PC-3 (cell line): Measurements from ENCODE around the gene IWS1. TPM values are rescaled to one million over a fixed set of nuclear protein-coding genes. Genes with fewer than 3 reads are reported as not detected.
A peak's percentile ranks its signal among the peaks of the same experiment; 100 is the strongest.

Experiments
- ATAC-seq: fragments of 200-7000 bp; cut with Tn5 transposase; 2 replicates; pipeline ENCODE4 v1.9.1; 2020; ENCODE audit warnings: mild to moderate bottlenecking, moderate library complexity
- BruUV-seq: library from RNA; stranded (reverse); fragments of 400-500 nt; replicated peaks from 2 replicates; lab custom pipeline; 2021; lab: Mats Ljungman, UMichigan
- CTCF ChIA-PET: fragments of 300-600 bp; sonication (Branson Sonifier 250); formaldehyde crosslinking; loops from one replicate; lab custom pipeline; 2022; ENCODE audit warnings: antibody characterized with exemption; lab: Charles Lee
- POLR2A ChIA-PET: fragments of 300-600 bp; sonication (Branson Sonifier 250); formaldehyde crosslinking; loops from one replicate; lab custom pipeline; 2022; ENCODE audit warnings: antibody characterized with exemption; ENCODE audit not compliant: unreplicated experiment; lab: Charles Lee
- DNase-seq: peaks from one replicate; pipeline ENCODE4 v3.0.0-alpha.2; 2015
- H2AFZ ChIP-seq: fragments of 300-600 bp; sonication (generic); 2 replicates; pipeline ENCODE4 v1.6.0; 2016; ENCODE audit warnings: antibody characterized with exemption, low read length
- H3F3A ChIP-seq: fragments of 300-600 bp; sonication (generic); one replicate; pipeline ENCODE4 v1.6.0; 2017; ENCODE audit warnings: antibody characterized with exemption, low read length, control low read depth, mild to moderate bottlenecking; ENCODE audit not compliant: unreplicated experiment
- H3K27ac ChIP-seq: fragments of 300-600 bp; sonication (generic); 2 replicates; pipeline ENCODE4 v1.5.1; 2016; ENCODE audit warnings: mild to moderate bottlenecking, low read length
- H3K27me3 ChIP-seq: fragments of 300-600 bp; sonication (generic); 2 replicates; pipeline ENCODE4 v1.6.1; 2016; ENCODE audit warnings: low read length, mixed read lengths
- H3K36me3 ChIP-seq: fragments of 300-600 bp; sonication (generic); 2 replicates; pipeline ENCODE4 v1.6.1; 2016; ENCODE audit warnings: low read depth, mixed run types, low read length, mixed read lengths
- H3K4me1 ChIP-seq: fragments of 300-600 bp; sonication (generic); 2 replicates; pipeline ENCODE4 v1.5.1; 2016; ENCODE audit warnings: low read length; ENCODE audit not compliant: insufficient read depth
- H3K4me2 ChIP-seq: fragments of 300-600 bp; sonication (generic); 2 replicates; pipeline ENCODE4 v1.6.0; 2016; ENCODE audit warnings: low read length
- H3K4me3 ChIP-seq: fragments of 300-600 bp; sonication (generic); 2 replicates; pipeline ENCODE4 v1.5.1; 2016; ENCODE audit warnings: mild to moderate bottlenecking, low read length, mixed read lengths
- H3K79me2 ChIP-seq: fragments of 300-600 bp; sonication (generic); 2 replicates; pipeline ENCODE4 v1.6.1; 2017; ENCODE audit warnings: low read length, mixed read lengths
- H3K9ac ChIP-seq: fragments of 300-600 bp; sonication (generic); 2 replicates; pipeline ENCODE4 v1.6.0; 2016; ENCODE audit warnings: mild to moderate bottlenecking, low read length
- H3K9me2 ChIP-seq: fragments of 300-600 bp; sonication (generic); replicated peaks from 2 replicates; pipeline ENCODE4 v1.6.1; 2016; ENCODE audit warnings: mixed run types, low read length, mixed read lengths
- H3K9me3 ChIP-seq: fragments of 300-600 bp; sonication (generic); 2 replicates; pipeline ENCODE4 v1.6.1; 2016; ENCODE audit warnings: low read length, mixed read lengths
- H4K20me1 ChIP-seq: fragments of 300-600 bp; sonication (generic); 2 replicates; pipeline ENCODE4 v1.6.1; 2016; ENCODE audit warnings: low read length, mixed read lengths
- EZH2 ChIP-seq: fragments of 300-600 bp; sonication (generic); IDR thresholded peaks from one replicate; pipeline ENCODE4 v1.6.1; 2017; ENCODE audit warnings: antibody characterized with exemption, mild to moderate bottlenecking, low read length; ENCODE audit not compliant: unreplicated experiment
- EZH2phosphoT487 ChIP-seq: fragments of 300-600 bp; sonication (generic); IDR thresholded peaks from 2 replicates; pipeline ENCODE4 v1.6.1; 2018; ENCODE audit warnings: mild to moderate bottlenecking, antibody characterized with exemption, low read length, borderline replicate concordance
- intact Hi-C: fragments of 100-400 bp; cut with micrococcal nuclease; formaldehyde crosslinking; loops from 2 replicates; pipeline ENCODE4 v1.9.0; 2023
- total RNA-seq: library from RNA; depleted of rRNA; stranded (reverse); fragments of >200 nt; gene quantifications from 2 replicates; pipeline ENCODE4 v1.2.3, GENCODE V29; 2014
- TF ChIP-seq, protein P1 (sequence below): fragments of 300-600 bp; sonication (generic); conservative IDR thresholded peaks from 2 replicates; pipeline ENCODE4 v1.5.1; 2017; ENCODE audit warnings: antibody characterized with exemption, low read depth, mild to moderate bottlenecking, low read length

Gene IWS1
- total RNA-seq, 1 experiment from 2014 or later, result 51.4 TPM

DNA sequence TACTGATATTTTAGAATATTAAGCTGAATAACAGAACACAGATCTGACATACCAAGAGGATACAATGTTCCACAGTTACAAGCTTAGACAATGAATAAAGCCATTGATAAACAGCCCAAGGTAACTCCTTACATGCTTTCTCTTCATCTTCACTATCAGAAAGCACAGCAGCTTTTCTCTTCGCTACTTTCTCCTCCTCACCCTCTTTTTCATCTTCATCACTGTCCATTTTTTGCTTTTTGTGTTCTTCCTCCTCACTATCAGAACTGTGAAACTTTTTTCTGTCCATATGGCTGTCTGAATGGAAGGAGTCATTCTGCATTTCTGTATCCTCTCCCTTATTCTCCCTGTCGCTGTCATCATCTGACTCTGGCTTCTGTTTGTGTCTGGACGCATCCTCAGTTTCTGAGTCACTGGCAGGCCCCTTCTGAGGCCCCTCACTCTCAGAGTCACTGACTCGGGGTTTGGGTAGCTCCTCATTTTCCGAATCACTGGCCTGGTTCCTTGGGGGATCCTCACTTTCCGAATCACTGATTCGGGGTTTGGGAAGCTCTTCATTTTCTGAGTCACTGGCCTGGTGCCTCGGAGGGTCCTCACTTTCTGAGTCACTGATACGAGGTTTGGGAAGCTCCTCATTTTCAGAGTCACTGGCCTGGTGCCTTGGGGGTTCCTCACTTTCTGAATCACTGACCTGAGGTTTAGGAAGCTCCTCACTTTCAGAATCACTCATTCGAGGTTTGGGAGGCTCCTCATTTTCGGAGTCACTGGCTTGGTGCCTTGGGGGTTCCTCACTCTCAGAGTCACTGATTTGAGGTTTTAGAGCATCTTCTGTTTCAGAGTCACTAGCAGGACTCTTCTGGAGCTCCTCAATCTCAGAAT, 21.5 kb downstream of the IWS1 start:
- no peak overlapping the region for H2AFZ ChIP-seq
- TF ChIP-seq EZH2 (no peak), EZH2phosphoT487 (no peak)
- BruUV-seq, result TSS peak; percentile 71
- H3F3A ChIP-seq, result peaks cover 6% of the 10 kb centered on the region
- ChIA-PET POLR2A (no interaction called here), CTCF (no interaction called here)
- ATAC-seq (no peak), DNase-seq (no peak)
- H3K4me3 ChIP-seq, result no peak overlapping the region
- H3K9me2 ChIP-seq, result no peaks in the 10 kb centered on the region
- no peaks in the 10 kb centered on the region for H3K27me3 ChIP-seq
- no peak overlapping the region for H3K27ac ChIP-seq
- intact Hi-C loops, result no loop called here
- H4K20me1 ChIP-seq, result peaks cover 19% of the 10 kb centered on the region
- H3K9ac ChIP-seq, result no peak overlapping the region
- H3K36me3 ChIP-seq, result peaks cover 56% of the 10 kb centered on the region
- peaks cover 32% of the 10 kb centered on the region for H3K4me1 ChIP-seq
- H3K79me2 ChIP-seq, result peaks cover 64% of the 10 kb centered on the region
- H3K4me2 ChIP-seq, result no peak overlapping the region
- H3K9me3 ChIP-seq, result no peaks in the 10 kb centered on the region

DNA sequence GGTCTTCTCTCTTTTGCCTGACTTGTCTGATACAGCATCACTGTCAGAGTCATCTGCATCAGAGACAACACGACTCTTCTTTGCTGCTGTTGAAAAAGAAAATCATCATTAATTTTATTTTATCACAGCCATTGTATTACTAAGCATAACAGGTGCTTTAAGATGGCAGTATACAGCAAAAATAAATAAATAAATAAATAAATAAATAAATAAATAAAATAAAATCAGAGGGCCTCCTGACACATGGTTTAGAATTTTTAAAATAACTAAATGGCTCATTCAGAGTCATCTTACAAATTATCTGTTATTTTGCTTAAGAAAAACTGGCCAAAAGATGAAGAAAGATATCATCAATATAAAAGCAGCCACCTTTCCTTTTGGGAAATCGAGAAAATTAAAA, 22.8 kb downstream of the IWS1 start:
- Histone ChIP-seq H3K9me2 (no peaks in the 10 kb centered on the region), H3K4me3 (no peak overlapping the region), H3K36me3 (peaks cover 62% of the 10 kb centered on the region), H3K27ac (no peak overlapping the region), H2AFZ (no peak overlapping the region), H3F3A (no peaks in the 10 kb centered on the region), H4K20me1 (peaks cover 19% of the 10 kb centered on the region), H3K79me2 (peaks cover 55% of the 10 kb centered on the region), H3K27me3 (no peaks in the 10 kb centered on the region), H3K9me3 (no peaks in the 10 kb centered on the region), H3K4me2 (no peak overlapping the region), H3K9ac (no peak overlapping the region), H3K4me1 (peaks cover 32% of the 10 kb centered on the region)
- CTCF ChIA-PET, result no interaction called here
- ATAC-seq (no peak), DNase-seq (no peak)
- intact Hi-C loops, result no loop called here
- TF ChIP-seq EZH2phosphoT487 (no peak), EZH2 (no peak)
- TF ChIP-seq, protein P1, sequence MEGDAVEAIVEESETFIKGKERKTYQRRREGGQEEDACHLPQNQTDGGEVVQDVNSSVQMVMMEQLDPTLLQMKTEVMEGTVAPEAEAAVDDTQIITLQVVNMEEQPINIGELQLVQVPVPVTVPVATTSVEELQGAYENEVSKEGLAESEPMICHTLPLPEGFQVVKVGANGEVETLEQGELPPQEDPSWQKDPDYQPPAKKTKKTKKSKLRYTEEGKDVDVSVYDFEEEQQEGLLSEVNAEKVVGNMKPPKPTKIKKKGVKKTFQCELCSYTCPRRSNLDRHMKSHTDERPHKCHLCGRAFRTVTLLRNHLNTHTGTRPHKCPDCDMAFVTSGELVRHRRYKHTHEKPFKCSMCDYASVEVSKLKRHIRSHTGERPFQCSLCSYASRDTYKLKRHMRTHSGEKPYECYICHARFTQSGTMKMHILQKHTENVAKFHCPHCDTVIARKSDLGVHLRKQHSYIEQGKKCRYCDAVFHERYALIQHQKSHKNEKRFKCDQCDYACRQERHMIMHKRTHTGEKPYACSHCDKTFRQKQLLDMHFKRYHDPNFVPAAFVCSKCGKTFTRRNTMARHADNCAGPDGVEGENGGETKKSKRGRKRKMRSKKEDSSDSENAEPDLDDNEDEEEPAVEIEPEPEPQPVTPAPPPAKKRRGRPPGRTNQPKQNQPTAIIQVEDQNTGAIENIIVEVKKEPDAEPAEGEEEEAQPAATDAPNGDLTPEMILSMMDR, result no peak
- BruUV-seq, result no TSS peak
- POLR2A ChIA-PET, result no interaction called here

DNA sequence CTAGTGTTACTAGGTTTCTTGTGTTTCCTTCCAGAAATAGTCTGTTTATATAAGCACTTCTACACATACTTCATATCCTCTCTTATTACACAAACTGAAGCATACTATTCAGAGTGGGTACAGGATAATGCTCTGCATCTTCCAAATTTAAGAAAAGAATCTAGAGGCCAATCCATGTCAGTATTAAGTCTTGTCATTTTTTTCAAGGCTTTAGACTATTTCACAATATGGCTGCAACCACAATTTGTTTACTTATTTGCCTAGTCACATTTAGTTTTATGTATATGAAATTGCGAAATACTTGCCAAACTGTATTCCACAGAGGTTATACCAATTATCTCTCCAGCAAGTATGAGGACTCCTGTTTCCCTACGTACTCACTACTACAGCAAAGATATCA, 27.9 kb downstream of the IWS1 start:
- ATAC-seq, result peak; percentile 33; the same call in 1 of the 2 replicates
- H3K9ac ChIP-seq, result no peak overlapping the region
- no peaks in the 10 kb centered on the region for H3F3A ChIP-seq
- no peaks in the 10 kb centered on the region for H3K27me3 ChIP-seq
- H3K4me1 ChIP-seq, result peaks cover 17% of the 10 kb centered on the region
- H3K36me3 ChIP-seq, result peaks cover 82% of the 10 kb centered on the region
- ChIA-PET CTCF (no interaction called here), POLR2A (no interaction called here)
- intact Hi-C loops, result no loop called here
- no peak overlapping the region for H3K4me3 ChIP-seq
- H3K79me2 ChIP-seq, result peaks cover 15% of the 10 kb centered on the region
- 0 out of 2 replicates have a peak overlapping the region, but pooled peaks have one; percentile 5 for H3K4me2 ChIP-seq
- no peaks in the 10 kb centered on the region for H3K9me2 ChIP-seq
- TF ChIP-seq EZH2 (no peak), EZH2phosphoT487 (no peak)
- TF ChIP-seq, protein P1, result no peak
- H3K9me3 ChIP-seq, result no peaks in the 10 kb centered on the region
- H4K20me1 ChIP-seq, result no peaks in the 10 kb centered on the region
- peak; percentile 83 for DNase-seq
- BruUV-seq, result no TSS peak
- peak overlapping the region; percentile 18 for H3K27ac ChIP-seq
- H2AFZ ChIP-seq, result no peak overlapping the region
